Loucy (cell line): ENCODE data around the gene CLMN.

Experiments used
- H2AFZ ChIP-seq: fragments of 200-600 bp; sonication (generic); 2 replicates; pipeline ENCODE4 v1.6.0; 2016; ENCODE audit warnings: antibody characterized with exemption, mild to moderate bottlenecking, low read length, moderate library complexity
- H3F3A ChIP-seq: fragments of 200-600 bp; 2 replicates; pipeline ENCODE4 v1.6.0; 2016; ENCODE audit warnings: antibody characterized with exemption, low read depth, mild to moderate bottlenecking
- H3K27me3 ChIP-seq: fragments of 200-600 bp; sonication (generic); 2 replicates; pipeline ENCODE4 v1.6.1; 2014; ENCODE audit warnings: low read length, mild to moderate bottlenecking; ENCODE audit not compliant: insufficient read depth, poor library complexity, severe bottlenecking
- H3K36me3 ChIP-seq: fragments of 200-600 bp; sonication (generic); 2 replicates; pipeline ENCODE4 v1.6.1; 2016; ENCODE audit warnings: low read length; ENCODE audit not compliant: insufficient read depth
- H3K4me1 ChIP-seq: fragments of 200-600 bp; sonication (generic); 2 replicates; pipeline ENCODE4 v1.5.1; 2014; ENCODE audit warnings: low read length, mild to moderate bottlenecking; ENCODE audit not compliant: insufficient read depth, poor library complexity, severe bottlenecking
- H3K4me2 ChIP-seq: fragments of 200-600 bp; sonication (generic); 2 replicates; pipeline ENCODE4 v1.6.0; 2014; ENCODE audit warnings: antibody characterized with exemption, low read length, low read depth, mild to moderate bottlenecking; ENCODE audit not compliant: poor library complexity, severe bottlenecking
- H3K4me3 ChIP-seq: fragments of 200-600 bp; sonication (generic); 2 replicates; pipeline ENCODE4 v1.5.1; 2014; ENCODE audit warnings: low read length, mild to moderate bottlenecking, mixed read lengths; ENCODE audit not compliant: poor library complexity, severe bottlenecking
- H3K79me2 ChIP-seq: fragments of 200-600 bp; sonication (generic); 2 replicates; pipeline ENCODE4 v1.6.1; 2014; ENCODE audit warnings: low read length; ENCODE audit not compliant: insufficient read depth
- H3K9ac ChIP-seq: fragments of 200-600 bp; sonication (generic); 2 replicates; pipeline ENCODE4 v1.6.0; 2014; ENCODE audit warnings: mild to moderate bottlenecking, low read depth, low read length, moderate library complexity; ENCODE audit not compliant: poor library complexity, severe bottlenecking
- H3K9me2 ChIP-seq: fragments of 200-600 bp; sonication (generic); replicated peaks from 2 replicates; pipeline ENCODE4 v1.6.1; 2016; ENCODE audit warnings: low read depth, low read length, mixed read lengths
- H3K9me3 ChIP-seq: fragments of 200-600 bp; sonication (generic); 2 replicates; pipeline ENCODE4 v1.6.1; 2014; ENCODE audit warnings: mild to moderate bottlenecking, antibody characterized with exemption, low read length, low read depth; ENCODE audit not compliant: insufficient read depth
- H4K20me1 ChIP-seq: fragments of 200-600 bp; sonication (generic); 2 replicates; pipeline ENCODE4 v1.6.0; 2014; ENCODE audit warnings: antibody characterized with exemption, low read length, mild to moderate bottlenecking; ENCODE audit not compliant: insufficient read depth, poor library complexity, severe bottlenecking
- EZH2phosphoT487 ChIP-seq: fragments of 200-600 bp; IDR thresholded peaks from 2 replicates; pipeline ENCODE4 v1.6.1; 2018; ENCODE audit warnings: antibody characterized with exemption, mild to moderate bottlenecking, moderate library complexity, borderline replicate concordance
- TF ChIP-seq, protein P1 (sequence below): fragments of 200-600 bp; sonication (generic); conservative IDR thresholded peaks from 2 replicates; pipeline ENCODE4 v1.5.1; 2014; ENCODE audit warnings: mild to moderate bottlenecking, antibody characterized with exemption, low read length

CLMN gene

DNA sequence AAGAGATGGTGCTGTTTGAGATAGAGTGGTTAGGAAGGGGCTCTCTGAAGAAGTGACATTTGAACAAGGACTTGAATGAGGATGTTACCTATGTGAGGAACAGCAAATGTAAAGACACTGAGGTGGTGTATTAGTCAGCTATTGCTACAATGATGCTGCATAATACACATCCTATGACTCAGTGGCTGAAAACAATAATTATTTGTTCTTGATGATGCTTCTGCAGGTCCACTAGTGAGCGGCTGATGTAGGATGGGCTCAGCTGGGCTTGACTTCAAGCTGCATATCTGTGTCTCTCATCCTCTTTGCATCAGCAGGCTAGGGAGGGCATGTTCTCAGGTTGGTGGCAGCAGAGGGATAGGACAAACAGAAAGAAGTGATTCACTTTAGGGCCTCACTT lies 21.4 kb upstream of the CLMN start:
- Histone ChIP-seq H3K79me2 (no peaks in the 10 kb centered on the region), H4K20me1 (no peaks in the 10 kb centered on the region), H3K27me3 (no peaks in the 10 kb centered on the region), H3K36me3 (no peaks in the 10 kb centered on the region), H3K4me3 (no peak overlapping the region), H3F3A (no peaks in the 10 kb centered on the region), H3K9ac (no peak overlapping the region), H3K4me2 (no peak overlapping the region), H3K4me1 (no peaks in the 10 kb centered on the region), H3K9me2 (no peaks in the 10 kb centered on the region), H3K9me3 (no peaks in the 10 kb centered on the region), H2AFZ (no peak overlapping the region)
- TF ChIP-seq, protein P1, sequence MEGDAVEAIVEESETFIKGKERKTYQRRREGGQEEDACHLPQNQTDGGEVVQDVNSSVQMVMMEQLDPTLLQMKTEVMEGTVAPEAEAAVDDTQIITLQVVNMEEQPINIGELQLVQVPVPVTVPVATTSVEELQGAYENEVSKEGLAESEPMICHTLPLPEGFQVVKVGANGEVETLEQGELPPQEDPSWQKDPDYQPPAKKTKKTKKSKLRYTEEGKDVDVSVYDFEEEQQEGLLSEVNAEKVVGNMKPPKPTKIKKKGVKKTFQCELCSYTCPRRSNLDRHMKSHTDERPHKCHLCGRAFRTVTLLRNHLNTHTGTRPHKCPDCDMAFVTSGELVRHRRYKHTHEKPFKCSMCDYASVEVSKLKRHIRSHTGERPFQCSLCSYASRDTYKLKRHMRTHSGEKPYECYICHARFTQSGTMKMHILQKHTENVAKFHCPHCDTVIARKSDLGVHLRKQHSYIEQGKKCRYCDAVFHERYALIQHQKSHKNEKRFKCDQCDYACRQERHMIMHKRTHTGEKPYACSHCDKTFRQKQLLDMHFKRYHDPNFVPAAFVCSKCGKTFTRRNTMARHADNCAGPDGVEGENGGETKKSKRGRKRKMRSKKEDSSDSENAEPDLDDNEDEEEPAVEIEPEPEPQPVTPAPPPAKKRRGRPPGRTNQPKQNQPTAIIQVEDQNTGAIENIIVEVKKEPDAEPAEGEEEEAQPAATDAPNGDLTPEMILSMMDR, result no peak
- no peak for TF ChIP-seq EZH2phosphoT487

DNA sequence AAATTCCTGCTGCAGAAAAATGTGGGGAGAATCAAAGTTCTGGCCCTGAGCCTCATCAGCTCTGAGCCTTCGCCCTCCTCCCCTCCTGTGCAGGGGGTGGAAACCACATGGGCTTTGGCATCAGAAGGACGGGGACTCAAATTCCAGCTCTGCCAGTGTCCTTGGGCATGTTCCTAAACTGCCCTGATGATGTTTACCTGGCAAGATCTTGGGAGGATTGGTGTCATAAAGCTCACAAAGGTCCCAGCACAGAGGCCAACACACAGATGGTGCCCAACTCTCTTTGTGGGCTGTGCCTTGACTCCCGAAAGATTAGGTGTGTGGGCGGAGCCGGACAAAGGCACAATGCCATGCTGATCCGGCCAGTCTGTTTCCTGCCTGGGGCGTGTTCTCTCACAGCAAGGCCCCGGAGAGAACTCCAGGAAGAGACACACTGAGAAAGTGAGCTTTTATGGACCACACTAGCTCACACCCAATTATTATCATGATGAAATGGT lies 20.5 kb upstream of the CLMN start:
- Histone ChIP-seq H2AFZ (no peak overlapping the region), H3K4me3 (no peak overlapping the region), H3K79me2 (no peaks in the 10 kb centered on the region), H3K4me1 (no peaks in the 10 kb centered on the region), H3K4me2 (no peak overlapping the region), H3K9me3 (no peaks in the 10 kb centered on the region), H3K36me3 (no peaks in the 10 kb centered on the region), H3K27me3 (no peaks in the 10 kb centered on the region), H4K20me1 (no peaks in the 10 kb centered on the region), H3K9me2 (no peaks in the 10 kb centered on the region), H3F3A (no peaks in the 10 kb centered on the region), H3K9ac (no peak overlapping the region)
- TF ChIP-seq, protein P1, result no peak
- no peak for TF ChIP-seq EZH2phosphoT487

DNA sequence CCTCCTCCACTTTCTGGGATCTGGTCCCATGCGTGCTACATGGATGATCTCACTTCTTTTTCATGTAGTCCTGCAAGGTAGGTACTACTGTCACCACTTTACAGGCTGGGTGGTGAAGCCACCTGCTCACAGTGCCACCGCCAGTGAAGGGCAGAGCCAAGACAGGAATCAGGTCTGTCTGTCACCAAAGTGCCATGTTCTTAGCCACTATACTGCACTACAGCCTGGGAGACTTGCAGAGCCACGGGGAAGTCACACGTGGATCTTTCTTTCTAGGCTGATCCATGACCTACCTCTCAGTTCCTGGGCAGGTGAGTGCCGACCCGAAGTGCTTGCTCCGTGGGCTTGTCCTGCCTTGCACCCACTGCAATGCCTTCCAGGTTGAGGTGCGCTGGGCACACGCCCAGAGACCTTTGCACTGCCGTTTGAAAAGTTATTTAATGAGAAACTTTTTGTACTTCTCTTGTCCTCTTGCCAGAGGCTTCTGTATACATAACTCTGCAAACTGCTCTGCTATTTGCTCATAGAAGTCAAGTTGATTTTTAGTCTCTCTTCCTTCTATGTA lies 19.7 kb upstream of the CLMN start:
- H3K9me3 ChIP-seq, result no peaks in the 10 kb centered on the region
- H3K4me1 ChIP-seq, result no peaks in the 10 kb centered on the region
- no peaks in the 10 kb centered on the region for H4K20me1 ChIP-seq
- no peak overlapping the region for H2AFZ ChIP-seq
- H3K9me2 ChIP-seq, result no peaks in the 10 kb centered on the region
- no peaks in the 10 kb centered on the region for H3K79me2 ChIP-seq
- H3K4me3 ChIP-seq, result no peak overlapping the region
- H3K36me3 ChIP-seq, result no peaks in the 10 kb centered on the region
- no peak overlapping the region for H3K4me2 ChIP-seq
- H3K27me3 ChIP-seq, result no peaks in the 10 kb centered on the region
- no peaks in the 10 kb centered on the region for H3F3A ChIP-seq
- TF ChIP-seq, protein P1, result no peak
- no peak for TF ChIP-seq EZH2phosphoT487
- H3K9ac ChIP-seq, result no peak overlapping the region
